LoVo (cell line): ENCODE results near the gene NOD1.
"Not testable (repeated sequence)": the region's sequence is repeated elsewhere in the genome, so short reads cannot be mapped to it uniquely, and the experiment has no call there.

Experiments
- DNase-seq: peaks from one replicate; pipeline ENCODE4 v3.0.0-alpha.2; 2016; ENCODE audit warnings: low spot score

NOD1 gene

GRCh38 chr7:30478349-30479201, at the start of gene NOD1:
Gene NOD1, minus strand, starts transcription at chr7:30478784. Its CDS starts 21,863 bp downstream, at chr7:30456921.
- DNase-seq = peak; percentile 86

GRCh38 chr7:30527297-30527696, 48.7 kb upstream of the NOD1 start:
- not testable (repeated sequence) for DNase-seq

GRCh38 chr7:30526163-30526562, 47.6 kb upstream of the NOD1 start:
- DNase-seq = no peak

GRCh38 chr7:30525429-30525828, 46.8 kb upstream of the NOD1 start:
- DNase-seq = no peak

GRCh38 chr7:30524545-30524944, 46.0 kb upstream of the NOD1 start:
- no peak for DNase-seq

GRCh38 chr7:30523466-30523865, 44.9 kb upstream of the NOD1 start:
- DNase-seq = no peak

GRCh38 chr7:30522159-30522558, 43.6 kb upstream of the NOD1 start:
- no peak for DNase-seq

GRCh38 chr7:30521532-30521931, 42.9 kb upstream of the NOD1 start:
- DNase-seq = no peak

GRCh38 chr7:30519122-30519521, 40.5 kb upstream of the NOD1 start:
- peak; percentile 20 for DNase-seq

GRCh38 chr7:30515761-30516160, 37.2 kb upstream of the NOD1 start:
- DNase-seq = no peak

- DNase-seq = no peak
Measured at GRCh38 chr7:30514776-30515175, 36.2 kb upstream of the NOD1 start.

- no peak for DNase-seq
Measured at GRCh38 chr7:30514177-30514576, 35.6 kb upstream of the NOD1 start.

GRCh38 chr7:30513762-30514161, 35.2 kb upstream of the NOD1 start:
- DNase-seq = no peak

- DNase-seq = no peak
Measured at GRCh38 chr7:30511973-30512662, 33.5 kb upstream of the NOD1 start.

GRCh38 chr7:30511494-30511893, 32.9 kb upstream of the NOD1 start:
- DNase-seq = no peak

GRCh38 chr7:30510124-30511075, 31.8 kb upstream of the NOD1 start:
- DNase-seq = peak; percentile 51

- DNase-seq = not testable (repeated sequence)
Measured at GRCh38 chr7:30509171-30509857, 30.7 kb upstream of the NOD1 start.

GRCh38 chr7:30507346-30507900, 28.8 kb upstream of the NOD1 start:
- DNase-seq = not testable (repeated sequence)

GRCh38 chr7:30505174-30505697, 26.7 kb upstream of the NOD1 start:
- no peak for DNase-seq

- peak; percentile 100 for DNase-seq
Measured at GRCh38 chr7:30504301-30505173, 26.0 kb upstream of the NOD1 start, which contains the start of gene GGCT. Gene GGCT, minus strand, starts transcription at chr7:30504829. Its CDS starts 120 bp downstream, at chr7:30504709.
